Activated naive CD4-positive, alpha-beta T cell treated with anti-CD3 and anti-CD28 coated beads, Interleukin-2, amount 50 U/mL, for 24 hours (primary cell): ENCODE results near the gene MYRFL.

Experiments
- H3K27ac Mint-ChIP-seq: one replicate; pipeline ENCODE4 v1.8.0; 2021; ENCODE audit warnings: mild to moderate bottlenecking, mixed read lengths
- H3K27me3 Mint-ChIP-seq: one replicate; pipeline ENCODE4 v1.8.0; 2021; ENCODE audit warnings: mixed read lengths
- H3K36me3 Mint-ChIP-seq: one replicate; pipeline ENCODE4 v1.8.0; 2021; ENCODE audit warnings: mixed read lengths
- H3K4me1 Mint-ChIP-seq: one replicate; pipeline ENCODE4 v1.8.0; 2021; ENCODE audit warnings: mixed read lengths
- H3K4me3 Mint-ChIP-seq: one replicate; pipeline ENCODE4 v1.8.0; 2021; ENCODE audit warnings: mild to moderate bottlenecking, mixed read lengths
- H3K9me3 Mint-ChIP-seq: one replicate; pipeline ENCODE4 v1.8.0; 2021; ENCODE audit warnings: mixed read lengths

Gene MYRFL

GRCh38 chr12:69901221-69901905, 76.3 kb downstream of the MYRFL start:
- Mint-ChIP-seq H3K4me1 (no peaks in the 10 kb centered on the region), H3K9me3 (no peaks in the 10 kb centered on the region), H3K27ac (no peak overlapping the region), H3K4me3 (no peak overlapping the region), H3K36me3 (no peaks in the 10 kb centered on the region), H3K27me3 (peaks cover 1% of the 10 kb centered on the region)

GRCh38 chr12:69903548-69903947, 78.5 kb downstream of the MYRFL start:
- H3K27ac Mint-ChIP-seq: no peak overlapping the region
- H3K4me3 Mint-ChIP-seq: no peak overlapping the region
- no peaks in the 10 kb centered on the region for H3K36me3 Mint-ChIP-seq
- no peaks in the 10 kb centered on the region for H3K4me1 Mint-ChIP-seq
- peaks cover 1% of the 10 kb centered on the region for H3K27me3 Mint-ChIP-seq
- no peaks in the 10 kb centered on the region for H3K9me3 Mint-ChIP-seq

- Mint-ChIP-seq H3K27me3 (peaks cover 1% of the 10 kb centered on the region), H3K4me3 (no peak overlapping the region), H3K27ac (no peak overlapping the region), H3K4me1 (no peaks in the 10 kb centered on the region), H3K9me3 (no peaks in the 10 kb centered on the region), H3K36me3 (no peaks in the 10 kb centered on the region)
Observed at GRCh38 chr12:69904777-69905176, 79.8 kb downstream of the MYRFL start.

DNA sequence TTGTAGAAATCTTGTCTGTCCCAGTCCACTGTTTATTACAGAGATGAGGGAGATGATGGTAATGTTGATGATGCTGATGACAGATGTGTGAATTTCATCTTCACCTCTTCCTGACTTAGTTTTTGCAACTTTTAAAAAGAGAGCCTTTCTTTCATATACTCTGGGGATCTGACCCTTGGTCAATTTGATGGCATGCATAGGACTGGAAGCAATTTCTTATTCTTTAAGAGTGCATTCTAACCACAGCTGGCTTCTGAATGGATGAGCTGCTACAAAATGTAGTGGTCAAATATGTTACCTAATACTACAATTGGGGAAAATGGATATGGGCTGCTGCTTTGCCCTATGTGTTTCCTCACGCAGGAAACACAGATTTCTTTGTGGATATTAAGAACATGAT, 80.8 kb downstream of the MYRFL start:
- Mint-ChIP-seq H3K36me3 (no peaks in the 10 kb centered on the region), H3K9me3 (no peaks in the 10 kb centered on the region), H3K27ac (no peak overlapping the region), H3K4me1 (no peaks in the 10 kb centered on the region), H3K4me3 (no peak overlapping the region), H3K27me3 (no peaks in the 10 kb centered on the region)

- H3K27me3 Mint-ChIP-seq: no peaks in the 10 kb centered on the region
- no peak overlapping the region for H3K4me3 Mint-ChIP-seq
- no peaks in the 10 kb centered on the region for H3K4me1 Mint-ChIP-seq
- no peaks in the 10 kb centered on the region for H3K36me3 Mint-ChIP-seq
- H3K27ac Mint-ChIP-seq: no peak overlapping the region
- H3K9me3 Mint-ChIP-seq: no peaks in the 10 kb centered on the region
Observed at GRCh38 chr12:69906411-69907216, 81.6 kb downstream of the MYRFL start.

DNA sequence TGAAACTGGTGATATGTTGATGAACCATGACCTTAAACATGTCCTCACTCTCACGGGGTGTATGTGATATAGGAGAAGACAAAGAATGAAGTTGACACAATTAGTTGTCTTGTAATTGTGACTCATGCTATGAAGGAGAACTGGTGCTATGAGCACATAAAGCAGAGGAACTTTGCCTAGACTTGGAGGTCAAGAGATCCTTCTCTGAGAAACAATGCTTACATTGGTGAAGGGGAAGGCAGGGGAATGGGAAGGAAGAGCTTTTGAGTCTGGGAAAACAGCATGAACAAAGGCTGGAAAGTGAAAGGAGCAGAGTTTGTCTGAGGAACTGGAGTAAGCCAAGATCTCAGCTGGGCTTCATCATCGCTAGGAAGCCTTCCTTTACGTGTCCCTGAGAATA, 83.2 kb downstream of the MYRFL start:
- no peaks in the 10 kb centered on the region for H3K36me3 Mint-ChIP-seq
- H3K9me3 Mint-ChIP-seq: no peaks in the 10 kb centered on the region
- H3K4me3 Mint-ChIP-seq: no peak overlapping the region
- no peak overlapping the region for H3K27ac Mint-ChIP-seq
- no peaks in the 10 kb centered on the region for H3K27me3 Mint-ChIP-seq
- no peaks in the 10 kb centered on the region for H3K4me1 Mint-ChIP-seq

DNA sequence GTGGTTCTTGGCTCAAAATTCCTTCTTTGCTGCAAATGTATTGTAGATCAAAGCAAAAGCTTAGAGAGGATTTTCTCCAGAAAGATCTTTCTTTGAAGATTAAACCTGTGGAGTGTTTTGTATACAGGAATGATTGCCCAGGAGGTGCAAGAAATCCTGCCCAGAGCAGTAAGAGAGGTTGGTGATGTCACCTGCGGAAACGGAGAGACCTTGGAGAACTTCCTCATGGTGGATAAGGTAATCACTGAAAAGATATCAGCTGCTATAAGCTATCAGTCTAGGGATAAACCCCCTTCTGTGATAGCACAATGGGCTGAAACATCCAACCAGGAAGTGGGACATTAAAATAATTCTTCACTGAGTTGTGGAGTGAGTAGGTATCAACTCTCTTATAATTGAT, 85.7 kb downstream of the MYRFL start:
- Mint-ChIP-seq H3K9me3 (no peaks in the 10 kb centered on the region), H3K4me1 (no peaks in the 10 kb centered on the region), H3K36me3 (no peaks in the 10 kb centered on the region), H3K27ac (no peak overlapping the region), H3K27me3 (peaks cover 2% of the 10 kb centered on the region), H3K4me3 (no peak overlapping the region)

DNA sequence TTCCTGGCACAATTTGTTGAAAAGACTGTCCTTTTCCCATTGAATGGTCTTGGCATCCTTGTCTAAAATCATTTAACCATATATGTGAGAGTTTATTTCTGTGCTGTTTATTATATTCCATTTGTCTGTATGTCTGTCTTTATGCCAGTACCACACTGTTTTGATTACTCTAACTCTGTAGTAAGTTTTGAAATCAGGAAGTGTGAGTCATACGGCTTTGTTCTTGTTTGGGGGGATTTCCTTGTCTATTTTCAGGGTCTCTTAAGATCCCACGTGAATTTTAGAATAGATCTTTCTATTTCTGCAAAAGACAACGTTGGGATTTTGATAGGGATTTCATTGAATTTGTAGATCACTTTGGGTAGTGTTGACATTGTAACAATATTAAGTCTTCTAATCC, 88.5 kb downstream of the MYRFL start:
- Mint-ChIP-seq H3K9me3 (no peaks in the 10 kb centered on the region), H3K27ac (no peak overlapping the region), H3K4me3 (no peak overlapping the region), H3K4me1 (no peaks in the 10 kb centered on the region), H3K36me3 (no peaks in the 10 kb centered on the region), H3K27me3 (peaks cover 2% of the 10 kb centered on the region)

GRCh38 chr12:69915964-69916363, 90.9 kb downstream of the MYRFL start:
- Mint-ChIP-seq H3K36me3 (no peaks in the 10 kb centered on the region), H3K27me3 (peaks cover 5% of the 10 kb centered on the region), H3K27ac (no peak overlapping the region), H3K4me1 (no peaks in the 10 kb centered on the region), H3K4me3 (no peak overlapping the region), H3K9me3 (no peaks in the 10 kb centered on the region)

- Mint-ChIP-seq H3K27ac (no peak overlapping the region), H3K27me3 (peaks cover 5% of the 10 kb centered on the region), H3K4me1 (no peaks in the 10 kb centered on the region)
Observed at GRCh38 chr12:69916544-69917235, 91.7 kb downstream of the MYRFL start.

DNA sequence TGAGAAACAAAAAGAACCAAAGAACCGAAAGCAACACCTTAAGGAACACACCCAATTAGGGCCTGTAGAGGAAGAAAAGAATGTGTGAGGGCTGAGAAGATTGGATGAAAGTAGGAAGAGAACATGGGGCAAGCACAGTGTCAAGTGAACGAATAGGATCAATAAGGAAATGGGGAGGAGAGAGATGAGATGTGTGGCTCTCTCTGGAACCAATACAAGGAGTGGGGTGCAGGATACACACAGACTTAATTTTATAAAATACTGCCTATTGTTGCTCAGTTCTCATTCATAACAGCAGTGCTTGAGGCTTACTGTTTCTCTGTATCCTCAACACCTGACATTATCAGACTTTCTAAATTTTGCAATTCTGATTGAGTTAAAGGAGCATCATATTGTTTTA, 93.3 kb downstream of the MYRFL start:
- H3K36me3 Mint-ChIP-seq: no peaks in the 10 kb centered on the region
- H3K9me3 Mint-ChIP-seq: no peaks in the 10 kb centered on the region
- no peaks in the 10 kb centered on the region for H3K4me1 Mint-ChIP-seq
- peaks cover 5% of the 10 kb centered on the region for H3K27me3 Mint-ChIP-seq
- H3K4me3 Mint-ChIP-seq: no peak overlapping the region
- H3K27ac Mint-ChIP-seq: no peak overlapping the region

More at GRCh38 chr12:69916544-69917235, 91.7 kb downstream of the MYRFL start:
- Mint-ChIP-seq H3K9me3 (no peaks in the 10 kb centered on the region), H3K4me3 (no peak overlapping the region), H3K36me3 (no peaks in the 10 kb centered on the region)

DNA sequence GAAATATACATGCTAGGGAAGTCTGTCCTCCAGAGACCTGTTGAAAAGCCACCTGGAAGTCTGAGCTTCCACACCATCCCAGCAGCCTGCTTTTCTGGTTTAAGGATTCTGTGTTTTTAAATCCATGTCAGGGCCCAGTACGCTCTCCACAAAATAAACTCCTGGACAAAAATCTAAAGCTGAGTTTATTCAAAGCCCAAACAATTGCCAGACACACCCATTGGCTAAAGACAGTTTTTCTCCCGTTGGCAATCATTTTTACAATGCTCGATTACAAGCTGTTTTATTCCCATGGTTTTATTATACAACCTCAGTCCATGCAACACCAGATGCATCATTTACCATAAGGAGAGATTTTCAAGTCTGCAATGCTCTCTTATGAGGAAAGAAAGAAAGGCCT, 94.5 kb downstream of the MYRFL start:
- Mint-ChIP-seq H3K4me1 (no peaks in the 10 kb centered on the region), H3K9me3 (no peaks in the 10 kb centered on the region), H3K27ac (no peak overlapping the region), H3K27me3 (peaks cover 5% of the 10 kb centered on the region), H3K4me3 (no peak overlapping the region), H3K36me3 (no peaks in the 10 kb centered on the region)

- Mint-ChIP-seq H3K36me3 (no peaks in the 10 kb centered on the region), H3K4me3 (no peak overlapping the region), H3K27ac (no peak overlapping the region)
Observed at GRCh38 chr12:69921831-69922230, 96.8 kb downstream of the MYRFL start.

DNA sequence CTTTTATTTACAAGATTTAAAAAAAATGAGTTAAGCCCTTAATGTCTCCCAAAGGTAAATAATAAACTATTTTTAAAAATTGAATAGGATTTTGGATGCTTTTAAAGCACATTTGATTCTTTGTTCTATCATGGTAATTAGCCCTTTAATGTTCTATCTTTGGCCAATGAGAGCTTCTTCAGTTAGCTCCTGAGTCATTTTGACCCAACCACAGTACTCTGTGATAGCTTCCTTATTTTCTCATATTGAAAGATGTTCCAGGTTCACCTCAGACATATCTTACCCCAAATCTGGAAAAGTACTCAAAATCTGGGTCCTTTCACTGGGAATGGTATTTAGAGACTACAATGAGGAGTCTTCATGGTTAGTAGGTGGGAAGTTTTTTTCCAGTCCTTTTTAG, 98.0 kb downstream of the MYRFL start:
- H3K4me3 Mint-ChIP-seq: no peak overlapping the region
- H3K27me3 Mint-ChIP-seq: peaks cover 15% of the 10 kb centered on the region
- H3K36me3 Mint-ChIP-seq: no peaks in the 10 kb centered on the region
- H3K4me1 Mint-ChIP-seq: no peaks in the 10 kb centered on the region
- H3K27ac Mint-ChIP-seq: no peak overlapping the region
- no peaks in the 10 kb centered on the region for H3K9me3 Mint-ChIP-seq

More at GRCh38 chr12:69921831-69922230, 96.8 kb downstream of the MYRFL start:
- Mint-ChIP-seq H3K27me3 (peaks cover 13% of the 10 kb centered on the region), H3K4me1 (no peaks in the 10 kb centered on the region), H3K9me3 (no peaks in the 10 kb centered on the region)

DNA sequence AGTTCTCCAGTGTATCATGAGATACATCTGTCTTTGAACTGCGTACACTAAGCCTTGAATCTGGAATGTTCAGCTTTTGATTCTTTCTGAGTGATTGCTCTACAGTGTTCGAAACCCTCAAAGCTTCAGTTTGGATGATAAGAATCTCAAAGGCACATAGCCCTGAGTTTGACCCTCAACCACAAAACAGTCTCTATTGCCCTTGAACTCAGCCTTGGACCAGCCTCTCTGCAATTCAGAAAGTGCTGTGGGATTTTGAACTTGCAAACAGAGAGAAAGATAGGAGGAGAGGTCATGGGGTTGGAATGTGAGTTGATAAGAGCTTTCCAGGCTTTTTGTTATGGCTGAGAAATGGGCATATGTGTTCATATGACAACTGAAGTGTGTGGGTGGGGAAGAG, 100.3 kb downstream of the MYRFL start:
- Mint-ChIP-seq H3K27ac (no peak overlapping the region), H3K36me3 (no peaks in the 10 kb centered on the region), H3K4me3 (no peak overlapping the region), H3K27me3 (peaks cover 18% of the 10 kb centered on the region), H3K4me1 (no peaks in the 10 kb centered on the region), H3K9me3 (no peaks in the 10 kb centered on the region)

DNA sequence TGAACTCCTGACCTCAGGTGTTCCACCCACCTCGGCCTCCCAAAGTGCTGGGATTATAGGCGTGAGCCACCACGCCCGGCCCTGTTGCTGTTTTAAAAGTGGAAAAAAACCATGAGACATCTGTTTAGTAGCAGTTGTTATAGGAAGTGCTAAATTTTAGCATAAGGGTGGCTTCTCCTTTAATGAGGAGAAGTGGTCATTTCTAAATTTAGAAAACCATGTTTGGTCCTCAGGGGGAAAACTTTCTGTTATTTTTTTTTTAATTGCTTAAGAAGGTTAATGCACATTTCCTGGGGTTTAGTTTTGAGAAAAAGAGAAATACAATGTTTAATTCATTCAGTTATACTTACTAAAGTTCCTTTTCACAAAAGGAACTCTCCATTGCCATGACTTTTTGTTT, 102.1 kb downstream of the MYRFL start:
- Mint-ChIP-seq H3K4me3 (no peak overlapping the region), H3K9me3 (no peaks in the 10 kb centered on the region), H3K27ac (no peak overlapping the region)

More for the DNA sequence above, 102.1 kb downstream of the MYRFL start:
- Mint-ChIP-seq H3K36me3 (no peaks in the 10 kb centered on the region), H3K4me1 (no peaks in the 10 kb centered on the region), H3K27me3 (peaks cover 21% of the 10 kb centered on the region)
